Kidney (tissue), 14 donors: ENCODE results near the gene REXO5. TPM values are rescaled to one million over a fixed set of nuclear protein-coding genes. Genes with fewer than 3 reads are reported as not detected.
A peak's percentile ranks its signal among the peaks of the same experiment; 100 is the strongest.

Source experiments
- DNase-seq, 5 donors: peaks; one replicate each; pipeline ENCODE4 v3.0.0-alpha.2; 2013 to 2020
- FAIRE-seq: peaks from 2 replicates; lab custom pipeline; 2012; peaks lifted over from hg19 to GRCh38; lab: Jason Lieb, UNC
- H3K27ac ChIP-seq, 2 donors: one replicate each; pipeline ENCODE4 v1.7.0; 2013; ENCODE audit warnings: low read depth in 2 of 2, low read length in 2 of 2, inconsistent platforms in 1 of 2
- H3K27me3 ChIP-seq: one replicate; pipeline ENCODE4 v1.7.1; 2013; ENCODE audit warnings: low read length, inconsistent platforms; ENCODE audit not compliant: control insufficient read depth, insufficient read depth
- H3K36me3 ChIP-seq, 3 donors: one replicate each; pipeline versions ENCODE4 v1.7.0 to v1.7.1; 2013; ENCODE audit warnings: low read length in 3 of 3, control low read depth in 1 of 3, inconsistent platforms in 1 of 3; ENCODE audit not compliant: insufficient read depth in 3 of 3, control insufficient read depth in 2 of 3
- H3K4me1 ChIP-seq, 3 donors: one replicate each; pipeline versions ENCODE4 v1.7.0 to v1.7.1; 2013; ENCODE audit warnings: low read length in 3 of 3, inconsistent platforms in 1 of 3, low read depth in 1 of 3; ENCODE audit not compliant: control insufficient read depth in 2 of 3, insufficient read depth in 2 of 3
- H3K4me3 ChIP-seq, 3 donors: one replicate each; pipeline versions ENCODE4 v1.7.0 to v1.8.1; 2013; ENCODE audit warnings: low read length in 3 of 3, control low read depth in 1 of 3, inconsistent platforms in 1 of 3
- H3K9ac ChIP-seq, 3 donors: one replicate each; pipeline versions ENCODE4 v1.7.0 to v1.7.1; 2013; ENCODE audit warnings: low read length in 3 of 3, control low read depth in 1 of 3, inconsistent platforms in 1 of 3
- H3K9me3 ChIP-seq, 3 donors: one replicate each; pipeline versions ENCODE4 v1.7.0 to v1.7.1; 2013; ENCODE audit warnings: low read length in 3 of 3, control low read depth in 1 of 3, inconsistent platforms in 1 of 3; ENCODE audit not compliant: control insufficient read depth in 2 of 3, insufficient read depth in 1 of 3
- CTCF ChIP-seq: IDR thresholded peaks from 3 replicates; pipeline ENCODE4 v1.5.1; 2012; ENCODE audit warnings: mild to moderate bottlenecking, moderate library complexity, borderline replicate concordance; ENCODE audit not compliant: insufficient read depth; ENCODE audit errors: extremely low read depth
- intact Hi-C: fragments of 100-400 bp; cut with DNase I; formaldehyde crosslinking; loops from one replicate; pipeline ENCODE4 v1.11.1; 2022
- polyA plus RNA-seq: library from polyadenylated mRNA; stranded (reverse); fragments of 350-450 nt; fragmentation: Illumina TruSeq; extraction: RNeasy Lipid Tissue Mini Kit (QIAGEN cat#74804); gene quantifications from one replicate; pipeline ENCODE4 v1.2.3, GENCODE V29; 2014; ENCODE audit warnings: low read depth, low replicate concordance; ENCODE audit not compliant: insufficient read depth
- total RNA-seq: library from RNA; stranded (reverse); fragmentation: NEBNext Ultra II Directional; extraction: Animal tissue kit (Norgen Biotek cat#: 25700); gene quantifications from one replicate; pipeline ENCODE4 v1.2.1, GENCODE V29; 2021
- donor health status: control.
- donor health status: control.
- donor health status: control.
- donor health status: control.
- donor health status: control.
- donor health status: DM: yes; HTN: yes; CAD: no.
- donor health status: Normal renal cell carcinoma (clear cell type).

REXO5 gene
- total and polyA plus RNA-seq, 2 donors from 2014 or later, result 1.6 to 2.1 TPM

GRCh38 chr16:20849589-20850390 lies 43.5 kb downstream of the REXO5 start:
- FAIRE-seq, result peak; percentile 19
- no peaks in the 10 kb centered on the region for H3K36me3 ChIP-seq
- no peaks in the 10 kb centered on the region for H3K9me3 ChIP-seq
- no peak overlapping the region for H3K9ac ChIP-seq
- peak; percentile 69 to 84 (median 77) for DNase-seq
- H3K27ac ChIP-seq, result no peak overlapping the region
- intact Hi-C loops, result loop anchor here (5.0 kb wide), 1 partner anchor 233 kb away; no protein-coding TSS in a partner anchor
- peak; percentile 98 for TF ChIP-seq CTCF
- no peaks in the 10 kb centered on the region for H3K27me3 ChIP-seq
- H3K4me3 ChIP-seq, result no peak overlapping the region
- peaks cover 0 to 14% (median 11%) of the 10 kb centered on the region in 3 donors for H3K4me1 ChIP-seq

GRCh38 chr16:20850981-20851380 lies 44.7 kb downstream of the REXO5 start:
- Histone ChIP-seq H3K9ac (no peak overlapping the region), H3K27me3 (no peaks in the 10 kb centered on the region), H3K9me3 (no peaks in the 10 kb centered on the region), H3K36me3 (peaks cover 0 to 4% (median 0%) of the 10 kb centered on the region in 3 donors), H3K4me1 (peaks cover 0 to 14% (median 9%) of the 10 kb centered on the region in 3 donors), H3K27ac (no peak overlapping the region), H3K4me3 (no peak overlapping the region)
- FAIRE-seq (no peak), DNase-seq (no peak)
- intact Hi-C loops, result no loop called here
- no peak for TF ChIP-seq CTCF

GRCh38 chr16:20851601-20852000 lies 45.3 kb downstream of the REXO5 start:
- peaks cover 0 to 14% (median 9%) of the 10 kb centered on the region in 3 donors for H3K4me1 ChIP-seq
- no peak overlapping the region for H3K27ac ChIP-seq
- H3K27me3 ChIP-seq, result no peaks in the 10 kb centered on the region
- H3K36me3 ChIP-seq, result peaks cover 0 to 4% (median 0%) of the 10 kb centered on the region in 3 donors
- H3K9ac ChIP-seq, result no peak overlapping the region
- H3K4me3 ChIP-seq, result no peak overlapping the region
- DNase-seq, result peak in 3 of 5 donors; percentile 45 to 87 (median 47)
- TF ChIP-seq CTCF, result no peak
- FAIRE-seq, result no peak
- intact Hi-C loops, result no loop called here
- no peaks in the 10 kb centered on the region for H3K9me3 ChIP-seq
